CD14-positive monocyte (primary cell): ENCODE data around the gene TCOF1. TPM values are rescaled to one million over a fixed set of nuclear protein-coding genes. Genes with fewer than 3 reads are reported as not detected.

Experiments
- DNase-seq, 3 donors: peaks; one replicate each; pipeline ENCODE4 v3.0.0-alpha.2; 2011 to 2022
- H2AFZ ChIP-seq: 2 replicates; pipeline ENCODE4 v1.6.0; 2012; ENCODE audit warnings: mild to moderate bottlenecking, low read depth, low read length, inconsistent platforms; ENCODE audit not compliant: insufficient read depth, poor library complexity, severe bottlenecking
- H3K27ac ChIP-seq, 2 donors: 1 replicate in 1 of 2; 2 replicates in 1 of 2; pipeline ENCODE4 v1.5.1; 2012 to 2013; ENCODE audit warnings: low read length in 2 of 2, control low read depth in 1 of 2, inconsistent platforms in 1 of 2, low read depth in 1 of 2, mild to moderate bottlenecking in 1 of 2
- H3K27me3 ChIP-seq, 2 donors: one replicate each; pipeline versions ENCODE4 v1.6.0 to v1.6.1; 2011 to 2013; ENCODE audit warnings: low read length in 2 of 2; ENCODE audit not compliant: control insufficient read depth in 2 of 2, insufficient read depth in 2 of 2
- H3K36me3 ChIP-seq, 2 donors: replicated peaks in 1 of 2; 1 replicate in 1 of 2; 2 replicates in 1 of 2; pipeline versions ENCODE4 v1.5.1 to v1.6.1; 2012 to 2013; ENCODE audit warnings: low read length in 2 of 2, control low read depth in 1 of 2, inconsistent platforms in 1 of 2, mild to moderate bottlenecking in 1 of 2; ENCODE audit not compliant: insufficient read depth in 2 of 2, control insufficient read depth in 1 of 2
- H3K4me1 ChIP-seq, 2 donors: 1 replicate in 1 of 2; 2 replicates in 1 of 2; pipeline versions ENCODE4 v1.5.1 to v1.6.1; 2012 to 2013; ENCODE audit warnings: low read length in 2 of 2, control low read depth in 1 of 2, inconsistent platforms in 1 of 2, mild to moderate bottlenecking in 1 of 2, moderate library complexity in 1 of 2; ENCODE audit not compliant: insufficient read depth in 2 of 2, control insufficient read depth in 1 of 2
- H3K4me2 ChIP-seq: replicated peaks from 2 replicates; pipeline ENCODE3; 2012; ENCODE audit warnings: low read length, moderate library complexity, mild to moderate bottlenecking; ENCODE audit not compliant: poor library complexity, severe bottlenecking; ENCODE audit errors: extremely low read depth
- H3K4me3 ChIP-seq, 3 experiments: fragments of 200-600 bp in 1 of 3; sonication (generic) in 1 of 3; replicated peaks in 1 of 3; 1 replicate in 2 of 3; 2 replicates in 1 of 3; pipeline ENCODE4 v1.5.1; 2011 to 2013; ENCODE audit warnings: low read length in 3 of 3, mild to moderate bottlenecking in 3 of 3, control low read depth in 2 of 3, low read depth in 2 of 3, inconsistent platforms in 1 of 3, moderate library complexity in 1 of 3
- H3K79me2 ChIP-seq: 2 replicates; pipeline ENCODE4 v1.6.0; 2012; ENCODE audit warnings: mild to moderate bottlenecking, control low read depth, inconsistent platforms, low read length, moderate library complexity; ENCODE audit not compliant: insufficient read depth
- H3K9ac ChIP-seq: 2 replicates; pipeline ENCODE4 v1.6.0; 2017; ENCODE audit warnings: low read length, mild to moderate bottlenecking; ENCODE audit not compliant: insufficient read depth, poor library complexity, severe bottlenecking
- H3K9me3 ChIP-seq, 2 donors: replicated peaks in 1 of 2; 1 replicate in 1 of 2; 2 replicates in 1 of 2; pipeline versions ENCODE4 v1.5.1 to v1.6.1; 2012 to 2013; ENCODE audit warnings: low read length in 2 of 2, control low read depth in 1 of 2; ENCODE audit not compliant: control insufficient read depth in 1 of 2, insufficient read depth in 1 of 2
- H4K20me1 ChIP-seq: 2 replicates; pipeline ENCODE4 v1.6.0; 2012; ENCODE audit warnings: mild to moderate bottlenecking, low read length, control low read depth, moderate library complexity; ENCODE audit not compliant: insufficient read depth
- H3K27ac Mint-ChIP-seq, 7 donors: one replicate each; pipeline ENCODE4 v1.8.0; 2020; ENCODE audit warnings: mild to moderate bottlenecking in 7 of 7, mixed read lengths in 7 of 7, moderate library complexity in 6 of 7, inconsistent platforms in 2 of 7
- H3K27me3 Mint-ChIP-seq, 3 donors: one replicate each; pipeline ENCODE4 v1.8.0; 2021 to 2022; ENCODE audit warnings: low read depth in 3 of 3, mild to moderate bottlenecking in 3 of 3, mixed read lengths in 3 of 3, moderate library complexity in 3 of 3, inconsistent platforms in 1 of 3
- H3K36me3 Mint-ChIP-seq, 2 donors: one replicate each; pipeline ENCODE4 v1.8.0; 2020; ENCODE audit warnings: mixed read lengths in 2 of 2, inconsistent platforms in 1 of 2, mild to moderate bottlenecking in 1 of 2
- H3K4me1 Mint-ChIP-seq: one replicate; pipeline ENCODE4 v1.8.0; 2020; ENCODE audit warnings: mild to moderate bottlenecking, mixed read lengths
- H3K4me3 Mint-ChIP-seq, 2 donors: one replicate each; pipeline ENCODE4 v1.8.0; 2020; ENCODE audit warnings: mild to moderate bottlenecking in 2 of 2, mixed read lengths in 2 of 2, moderate library complexity in 1 of 2
- H3K9me3 Mint-ChIP-seq, 7 donors: one replicate each; pipeline ENCODE4 v1.8.0; 2020 to 2022; ENCODE audit warnings: mixed read lengths in 7 of 7, mild to moderate bottlenecking in 6 of 7, moderate library complexity in 6 of 7, inconsistent platforms in 2 of 7
- CTCF ChIP-seq: fragments of 200-600 bp; IDR thresholded peaks from one replicate; pipeline ENCODE4 v1.8.0; 2022; ENCODE audit warnings: antibody characterized with exemption, mild to moderate bottlenecking
- WGBS: methylation state at CpG from one replicate; pipeline ENCODE4 v1.1.5; 2013; ENCODE audit warnings: missing lambda C conversion rate; ENCODE audit not compliant: insufficient coverage; 5-methylcytosine and 5-hydroxymethylcytosine counted together
- intact Hi-C, 2 donors: fragments of 100-400 bp; cut with micrococcal nuclease; formaldehyde crosslinking; loops; one replicate each; pipeline versions ENCODE4 v1.15.0 to v1.15.1; 2023
- polyA plus RNA-seq, 3 donors: library from polyadenylated mRNA; depleted of rRNA in 1 of 3; unstranded in 2 of 3; stranded (reverse) in 1 of 3; fragments of 300-500 nt in 2 of 3; fragments of >200 nt in 1 of 3; fragmentation: Illumina TruSeq in 2 of 3; gene quantifications; 1 replicate in 2 of 3; 2 replicates in 1 of 3; pipeline ENCODE4 v1.2.3, GENCODE V29; 2012 to 2021

Gene TCOF1
- polyA plus RNA-seq, 3 donors = 1.4 to 18.0 (median 2.3) TPM

GRCh38 chr5:150408231-150408943 is 50.9 kb downstream of the TCOF1 start:
- peak overlapping the region in 2 of 3 experiments; percentile 0 to 100 for H3K4me3 ChIP-seq
- Mint-ChIP-seq H3K9me3 (peaks cover 0 to 6% (median 0%) of the 10 kb centered on the region in 7 donors), H3K4me3 (peak overlapping the region; percentile 97 to 99), H3K27ac (peak overlapping the region; percentile 87 to 100 (median 99)), H3K27me3 (peaks cover 0 to 12% (median 0%) of the 10 kb centered on the region in 3 donors), H3K36me3 (peaks cover 63 to 83% of the 10 kb centered on the region in 2 donors), H3K4me1 (peaks cover 45% of the 10 kb centered on the region)
- intact Hi-C loops = no loop called here
- H3K27me3 ChIP-seq = no peaks in the 10 kb centered on the region
- no peaks in the 10 kb centered on the region for H3K9me3 ChIP-seq
- H3K79me2 ChIP-seq = peaks cover 86% of the 10 kb centered on the region
- peaks cover 63 to 79% of the 10 kb centered on the region in 2 donors for H3K36me3 ChIP-seq
- peak overlapping the region; percentile 60 to 99 for H3K27ac ChIP-seq
- H3K4me1 ChIP-seq = peaks cover 37 to 54% of the 10 kb centered on the region in 2 donors
- no CpG with 5 or more reads among the region's 8 CpGs for WGBS
- H2AFZ ChIP-seq = no peak overlapping the region
- peak overlapping the region; percentile 62 for H3K4me2 ChIP-seq
- H4K20me1 ChIP-seq = peaks cover 92% of the 10 kb centered on the region
- no peak for TF ChIP-seq CTCF
- peak overlapping the region; percentile 2 for H3K9ac ChIP-seq
- DNase-seq = peak in 2 of 3 donors; percentile 13 to 27

DNA sequence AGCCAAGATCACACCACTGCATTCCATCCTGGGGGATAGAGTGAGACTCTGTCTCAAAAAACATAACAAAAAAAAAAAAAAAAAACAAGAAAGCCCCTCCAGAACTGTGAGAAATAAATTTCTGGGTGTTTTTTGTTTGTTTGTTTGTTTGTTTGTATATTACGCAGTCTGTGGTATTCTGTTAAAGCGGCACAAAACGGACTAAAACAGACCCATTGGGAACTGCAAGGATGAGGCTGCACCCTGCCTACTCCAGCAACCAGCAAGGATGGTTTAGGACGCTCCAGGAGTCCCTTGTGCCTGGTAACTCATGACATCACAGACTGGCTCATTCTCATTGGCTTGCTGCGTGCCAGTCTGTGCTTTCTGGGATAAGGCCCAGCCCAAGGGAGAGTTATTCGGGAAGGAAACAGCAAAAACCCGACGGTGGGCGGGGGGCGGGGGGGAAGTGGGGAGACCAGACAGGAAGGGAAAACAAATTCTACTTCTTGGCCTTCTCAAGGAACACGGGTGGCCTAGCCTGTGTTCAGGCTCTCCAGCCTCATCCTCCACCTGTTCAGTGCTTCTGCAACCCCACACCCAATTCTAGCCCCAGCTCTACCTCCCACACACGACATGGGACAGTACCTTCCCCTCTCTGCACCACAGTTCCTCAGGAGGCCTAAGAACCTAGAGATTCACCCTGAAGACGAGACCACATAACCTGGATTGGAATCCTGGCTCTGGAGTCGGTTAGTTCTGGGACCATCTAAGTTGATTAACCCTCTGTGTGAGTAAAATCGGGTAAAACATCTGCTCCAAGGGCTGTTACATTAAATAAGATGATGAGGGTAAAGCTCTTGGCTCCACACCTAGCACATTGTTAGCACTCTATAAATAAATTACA is 52.4 kb downstream of the TCOF1 start:
- peak; percentile 69 to 86 (median 85) for DNase-seq
- Mint-ChIP-seq H3K4me3 (peak overlapping the region; percentile 97 to 99), H3K36me3 (peaks cover 54 to 68% of the 10 kb centered on the region in 2 donors), H3K27ac (peak overlapping the region; percentile 98 to 100 (median 99)), H3K27me3 (peaks cover 0 to 12% (median 0%) of the 10 kb centered on the region in 3 donors), H3K4me1 (peaks cover 51% of the 10 kb centered on the region), H3K9me3 (peaks cover 0 to 6% (median 0%) of the 10 kb centered on the region in 7 donors)
- WGBS = 0% methylated on average over 10 of the region's 15 CpGs
- H3K9me3 ChIP-seq = no peaks in the 10 kb centered on the region
- peaks cover 44 to 63% of the 10 kb centered on the region in 2 donors for H3K4me1 ChIP-seq
- no peak for TF ChIP-seq CTCF
- peaks cover 78% of the 10 kb centered on the region for H4K20me1 ChIP-seq
- H3K27me3 ChIP-seq = no peaks in the 10 kb centered on the region
- peak overlapping the region; percentile 99 for H3K9ac ChIP-seq
- no peak overlapping the region for H2AFZ ChIP-seq
- peak overlapping the region; percentile 98 to 100 (median 100) for H3K4me3 ChIP-seq
- H3K4me2 ChIP-seq = peak overlapping the region; percentile 82
- intact Hi-C loops = loop anchor here (5.0 kb wide), 2 partner anchors 37 to 67 kb away; partner anchors contain the start of gene RPS14 (in 2 of the 2)
- peaks cover 50 to 64% of the 10 kb centered on the region in 2 donors for H3K36me3 ChIP-seq
- peak overlapping the region; percentile 98 to 99 for H3K27ac ChIP-seq
- H3K79me2 ChIP-seq = peaks cover 79% of the 10 kb centered on the region
